Measurements from ENCODE around the gene TMED3. TPM values are rescaled to one million over a fixed set of nuclear protein-coding genes. Genes with fewer than 3 reads are reported as not detected.
"Not testable (repeated sequence)": the region's sequence is repeated elsewhere in the genome, so short reads cannot be mapped to it uniquely, and the experiment has no call there.

The TMED3 gene
- total and polyA plus RNA-seq, 4 donors, result 43.3 to 64.2 (median 56.0) TPM

DNA sequence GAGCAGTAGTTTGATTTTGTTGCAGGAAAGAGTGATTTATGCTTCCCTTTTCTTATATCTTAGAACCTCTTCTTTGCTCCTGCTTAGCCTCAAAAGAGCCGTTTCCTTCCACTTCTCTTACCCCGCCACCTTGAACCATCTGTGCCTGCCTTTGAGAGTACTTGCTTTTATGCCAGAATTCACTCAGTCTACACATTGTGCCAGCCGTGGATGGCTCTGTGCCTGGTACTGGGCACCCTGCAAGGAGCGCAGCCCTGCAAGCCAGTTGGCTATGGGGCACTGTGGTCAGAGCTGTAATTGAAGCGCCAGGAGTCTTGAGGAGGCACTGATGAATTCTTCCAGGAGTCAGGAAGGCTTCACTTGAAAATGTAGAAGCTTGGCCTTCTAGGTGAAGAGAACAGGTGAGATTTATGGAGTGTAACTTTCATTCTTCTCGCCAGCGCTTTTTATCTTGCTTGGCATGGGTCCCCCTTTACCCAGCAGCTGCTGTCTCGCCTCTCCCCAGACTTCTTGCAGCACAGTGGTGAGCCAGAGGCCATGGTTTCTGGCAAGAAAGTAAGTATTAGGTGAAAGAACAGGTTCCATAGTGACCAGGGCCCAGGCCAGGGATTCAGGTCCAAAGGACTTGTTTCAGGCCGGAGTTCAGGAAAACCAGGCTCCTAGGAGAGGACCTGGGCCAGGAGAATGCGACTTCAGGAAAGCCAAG is 4.9 kb downstream of the TMED3 start:
- Histone ChIP-seq H3K4me3 (ENCODE audit: low read depth, low read length) (no peak overlapping the region), H3K36me3 (ENCODE audit: control insufficient read depth, insufficient read depth, low read length) (peaks cover 38% of the 10 kb centered on the region), H3K27ac (ENCODE audit: low read depth, low read length) (no peak overlapping the region), H3K9me3 (ENCODE audit: control insufficient read depth, insufficient read depth, low read length) (no peaks in the 10 kb centered on the region), H3K4me1 (ENCODE audit: control insufficient read depth, insufficient read depth, low read length) (peaks cover 23% of the 10 kb centered on the region), H3K27me3 (ENCODE audit: control insufficient read depth, insufficient read depth, low read length) (no peaks in the 10 kb centered on the region)
- peak in 3 of 6 donors; percentile 19 to 88 (median 24) for DNase-seq (ENCODE audit: low read depth in 4 of 6, low spot score in 6 of 6)
- 68% methylated on average over 4 of the region's 10 CpGs for WGBS (ENCODE audit: insufficient coverage)

DNA sequence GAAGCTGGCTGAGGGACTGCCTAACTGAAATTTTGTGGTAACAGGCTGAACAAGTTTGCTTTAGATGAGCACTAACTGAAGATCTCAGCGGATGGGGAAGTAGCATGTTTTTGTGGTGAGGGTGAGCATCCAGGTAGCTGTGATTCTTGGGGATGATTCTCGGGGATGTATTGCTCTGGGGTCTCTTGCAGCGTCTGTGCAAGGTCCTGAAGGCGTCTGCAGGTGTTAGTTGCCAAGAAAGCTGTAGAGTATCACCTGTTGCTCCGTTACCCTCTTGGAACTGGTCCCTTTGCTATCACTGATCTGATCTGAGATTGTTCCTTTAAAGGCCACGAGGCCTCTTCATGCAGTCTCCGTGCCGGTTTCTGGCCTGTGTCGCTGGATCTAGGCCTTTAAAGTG is 6.0 kb downstream of the TMED3 start:
- Histone ChIP-seq H3K9me3 (ENCODE audit: control insufficient read depth, insufficient read depth, low read length) (no peaks in the 10 kb centered on the region), H3K27ac (ENCODE audit: low read depth, low read length) (no peak overlapping the region), H3K27me3 (ENCODE audit: control insufficient read depth, insufficient read depth, low read length) (no peaks in the 10 kb centered on the region), H3K4me3 (ENCODE audit: low read depth, low read length) (no peak overlapping the region), H3K36me3 (ENCODE audit: control insufficient read depth, insufficient read depth, low read length) (peaks cover 40% of the 10 kb centered on the region), H3K4me1 (ENCODE audit: control insufficient read depth, insufficient read depth, low read length) (peaks cover 16% of the 10 kb centered on the region)
- DNase-seq (ENCODE audit: low read depth in 4 of 6, low spot score in 6 of 6), result no peak
- WGBS (ENCODE audit: insufficient coverage), result 97% methylated on average over 9 of the region's 9 CpGs

- DNase-seq (ENCODE audit: low read depth in 4 of 6, low spot score in 6 of 6); H3K9me3 ChIP-seq (ENCODE audit: control insufficient read depth, insufficient read depth, low read length); H3K27ac ChIP-seq (ENCODE audit: low read depth, low read length); H3K4me3 ChIP-seq (ENCODE audit: low read depth, low read length); H3K27me3 ChIP-seq (ENCODE audit: control insufficient read depth, insufficient read depth, low read length): not testable (repeated sequence)
- WGBS (ENCODE audit: insufficient coverage), result 100% methylated on average over 5 of the region's 9 CpGs
- Histone ChIP-seq H3K4me1 (ENCODE audit: control insufficient read depth, insufficient read depth, low read length) (peaks cover 11% of the 10 kb centered on the region), H3K36me3 (ENCODE audit: control insufficient read depth, insufficient read depth, low read length) (peaks cover 38% of the 10 kb centered on the region)
These were observed 9.1 kb downstream of the TMED3 start for GRCh38 chr15:79319973-79320372.

GRCh38 chr15:79321876-79322275 is 11.0 kb downstream of the TMED3 start:
- Histone ChIP-seq H3K4me3 (ENCODE audit: low read depth, low read length) (no peak overlapping the region), H3K27ac (ENCODE audit: low read depth, low read length) (no peak overlapping the region), H3K9me3 (ENCODE audit: control insufficient read depth, insufficient read depth, low read length) (no peaks in the 10 kb centered on the region), H3K4me1 (ENCODE audit: control insufficient read depth, insufficient read depth, low read length) (no peaks in the 10 kb centered on the region), H3K36me3 (ENCODE audit: control insufficient read depth, insufficient read depth, low read length) (peaks cover 25% of the 10 kb centered on the region), H3K27me3 (ENCODE audit: control insufficient read depth, insufficient read depth, low read length) (no peaks in the 10 kb centered on the region)
- DNase-seq (ENCODE audit: low read depth in 4 of 6, low spot score in 6 of 6), result no peak
- WGBS (ENCODE audit: insufficient coverage), result 92% methylated on average over 14 of the region's 14 CpGs

DNA sequence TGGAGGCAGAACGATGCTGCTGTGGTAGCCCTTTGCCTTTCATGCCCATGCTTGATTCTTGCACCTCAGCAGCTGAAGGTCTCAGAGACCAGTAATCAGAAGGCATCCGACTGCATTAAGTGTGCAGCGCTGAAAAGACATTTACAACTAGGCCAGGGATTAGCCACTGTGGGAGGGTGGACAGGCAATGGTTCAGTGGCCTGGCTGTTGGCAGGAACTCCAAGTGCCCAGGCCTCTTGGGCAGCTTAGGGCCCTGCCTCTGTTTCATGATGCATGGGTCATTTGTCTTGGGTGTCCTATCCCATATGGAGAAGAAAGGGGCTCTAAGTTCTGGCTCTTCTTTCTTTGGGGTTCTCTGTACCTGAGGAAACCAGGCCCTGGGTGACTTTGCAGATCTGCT is 11.4 kb downstream of the TMED3 start:
- WGBS (ENCODE audit: insufficient coverage), result 94% methylated on average over 3 of the region's 3 CpGs
- no peak overlapping the region for H3K4me3 ChIP-seq (ENCODE audit: low read depth, low read length)
- peaks cover 23% of the 10 kb centered on the region for H3K36me3 ChIP-seq (ENCODE audit: control insufficient read depth, insufficient read depth, low read length)

DNA sequence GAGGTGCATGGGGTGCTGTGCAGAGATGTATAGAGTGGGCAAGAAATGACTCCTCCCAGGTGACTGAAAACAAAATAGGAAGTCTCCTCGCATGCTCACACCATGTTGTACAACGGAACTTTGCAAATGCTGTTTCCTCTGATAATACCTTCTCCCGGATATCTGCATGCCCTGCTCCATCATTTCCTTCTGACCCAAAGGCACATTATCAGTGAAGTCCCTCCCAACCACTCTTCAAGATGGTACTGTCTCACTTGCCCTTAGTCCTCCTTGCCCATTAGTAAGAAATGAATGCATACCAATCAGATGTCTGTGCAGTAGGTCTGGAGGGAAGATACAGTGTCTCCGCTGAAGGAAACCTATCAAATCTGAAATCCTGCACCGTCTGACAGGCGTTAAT is 12.0 kb downstream of the TMED3 start:
- DNase-seq (ENCODE audit: low read depth in 4 of 6, low spot score in 6 of 6), result no peak
- Histone ChIP-seq H3K9me3 (ENCODE audit: control insufficient read depth, insufficient read depth, low read length) (no peaks in the 10 kb centered on the region), H3K4me3 (ENCODE audit: low read depth, low read length) (no peak overlapping the region), H3K27ac (ENCODE audit: low read depth, low read length) (no peak overlapping the region), H3K27me3 (ENCODE audit: control insufficient read depth, insufficient read depth, low read length) (no peaks in the 10 kb centered on the region), H3K4me1 (ENCODE audit: control insufficient read depth, insufficient read depth, low read length) (no peaks in the 10 kb centered on the region), H3K36me3 (ENCODE audit: control insufficient read depth, insufficient read depth, low read length) (peaks cover 20% of the 10 kb centered on the region)
- 86% methylated on average over 1 of the region's 6 CpGs for WGBS (ENCODE audit: insufficient coverage)

More for the DNA sequence above, 11.4 kb downstream of the TMED3 start:
- DNase-seq (ENCODE audit: low read depth in 4 of 6, low spot score in 6 of 6), result no peak
- H3K27ac ChIP-seq (ENCODE audit: low read depth, low read length), result no peak overlapping the region
- no peaks in the 10 kb centered on the region for H3K9me3 ChIP-seq (ENCODE audit: control insufficient read depth, insufficient read depth, low read length)
- no peaks in the 10 kb centered on the region for H3K27me3 ChIP-seq (ENCODE audit: control insufficient read depth, insufficient read depth, low read length)
- no peaks in the 10 kb centered on the region for H3K4me1 ChIP-seq (ENCODE audit: control insufficient read depth, insufficient read depth, low read length)

GRCh38 chr15:79329171-79329611 is 18.3 kb downstream of the TMED3 start:
- no peak overlapping the region for H3K27ac ChIP-seq (ENCODE audit: low read depth, low read length)
- no peaks in the 10 kb centered on the region for H3K27me3 ChIP-seq (ENCODE audit: control insufficient read depth, insufficient read depth, low read length)
- no peaks in the 10 kb centered on the region for H3K4me1 ChIP-seq (ENCODE audit: control insufficient read depth, insufficient read depth, low read length)
- H3K9me3 ChIP-seq (ENCODE audit: control insufficient read depth, insufficient read depth, low read length), result no peaks in the 10 kb centered on the region
- WGBS (ENCODE audit: insufficient coverage), result 72% methylated on average over 2 of the region's 2 CpGs
- H3K4me3 ChIP-seq (ENCODE audit: low read depth, low read length), result no peak overlapping the region
- DNase-seq (ENCODE audit: low read depth in 4 of 6, low spot score in 6 of 6), result no peak
- H3K36me3 ChIP-seq (ENCODE audit: control insufficient read depth, insufficient read depth, low read length), result no peaks in the 10 kb centered on the region

DNA sequence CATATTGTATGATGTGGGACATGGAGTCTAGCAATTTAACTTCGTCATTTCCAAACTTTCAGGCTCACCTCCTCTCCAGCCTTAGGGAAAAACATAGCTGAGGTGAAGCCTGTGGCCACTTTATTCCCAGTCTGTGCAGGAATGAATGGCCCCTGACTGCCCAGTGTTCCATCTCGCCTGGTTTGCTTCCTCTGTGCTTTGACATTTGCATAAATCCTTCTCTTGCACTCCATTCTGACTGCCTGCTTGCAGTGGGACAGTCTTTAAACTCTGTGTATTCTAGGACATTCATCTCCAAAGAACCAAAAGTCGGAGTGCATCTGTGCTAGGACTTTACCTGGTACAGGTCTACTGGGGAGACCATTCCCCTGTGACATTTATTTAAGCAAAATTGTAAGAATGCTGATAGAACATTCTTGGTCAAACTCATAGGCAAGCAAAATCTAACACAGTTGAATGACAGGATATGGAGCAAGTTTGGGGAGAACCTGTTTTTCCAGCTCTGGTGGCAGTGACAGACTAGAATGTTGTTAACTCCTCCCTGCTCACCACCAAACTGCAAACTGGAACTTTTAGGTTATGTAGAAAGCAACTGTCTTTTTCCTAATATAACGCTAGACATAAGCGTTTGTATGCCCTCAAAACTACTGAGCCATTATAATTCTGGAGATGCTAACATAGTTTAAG is 22.1 kb downstream of the TMED3 start:
- no peak overlapping the region for H3K27ac ChIP-seq (ENCODE audit: low read depth, low read length)
- H3K36me3 ChIP-seq (ENCODE audit: control insufficient read depth, insufficient read depth, low read length), result no peaks in the 10 kb centered on the region
- H3K4me1 ChIP-seq (ENCODE audit: control insufficient read depth, insufficient read depth, low read length), result no peaks in the 10 kb centered on the region
- no peaks in the 10 kb centered on the region for H3K9me3 ChIP-seq (ENCODE audit: control insufficient read depth, insufficient read depth, low read length)
- 88% methylated on average over 3 of the region's 5 CpGs for WGBS (ENCODE audit: insufficient coverage)
- DNase-seq (ENCODE audit: low read depth in 4 of 6, low spot score in 6 of 6), result no peak
- H3K4me3 ChIP-seq (ENCODE audit: low read depth, low read length), result no peak overlapping the region
- H3K27me3 ChIP-seq (ENCODE audit: control insufficient read depth, insufficient read depth, low read length), result no peaks in the 10 kb centered on the region

GRCh38 chr15:79337591-79337990 is 26.7 kb downstream of the TMED3 start:
- no CpG with 5 or more reads among the region's 7 CpGs for WGBS (ENCODE audit: insufficient coverage)
- H3K4me1 ChIP-seq (ENCODE audit: control insufficient read depth, insufficient read depth, low read length), result no peaks in the 10 kb centered on the region
- no peaks in the 10 kb centered on the region for H3K9me3 ChIP-seq (ENCODE audit: control insufficient read depth, insufficient read depth, low read length)
- H3K27ac ChIP-seq (ENCODE audit: low read depth, low read length), result no peak overlapping the region
- no peaks in the 10 kb centered on the region for H3K36me3 ChIP-seq (ENCODE audit: control insufficient read depth, insufficient read depth, low read length)
- peak in 1 of 6 donors; percentile 59 for DNase-seq (ENCODE audit: low read depth in 4 of 6, low spot score in 6 of 6)
- H3K27me3 ChIP-seq (ENCODE audit: control insufficient read depth, insufficient read depth, low read length), result no peaks in the 10 kb centered on the region
- H3K4me3 ChIP-seq (ENCODE audit: low read depth, low read length), result no peak overlapping the region

Measured in spinal cord (tissue), 10 donors.